H1 (cell line): Measurements from ENCODE around the gene DOCK11. TPM values are rescaled to one million over a fixed set of nuclear protein-coding genes. Genes with fewer than 3 reads are reported as not detected.
A peak's percentile ranks its signal among the peaks of the same experiment; 100 is the strongest.

Source experiments
- CTCF ChIA-PET: fragments of 300-600 bp; sonication (Branson Sonifier 250); formaldehyde crosslinking; loops from one replicate; lab custom pipeline; 2021; ENCODE audit not compliant: partially characterized antibody; lab: Charles Lee
- POLR2A ChIA-PET: fragments of 300-600 bp; sonication (Branson Sonifier 250); formaldehyde crosslinking; loops from one replicate; lab custom pipeline; 2021; ENCODE audit warnings: inconsistent platforms; ENCODE audit not compliant: partially characterized antibody; lab: Charles Lee
- DNase-seq, 2 experiments: peaks; one replicate each; pipeline versions ENCODE4 v3.0.0 to v3.0.0-alpha.2; 2010 to 2022; ENCODE audit warnings: low spot score in 2 of 2, low read depth in 1 of 2, mixed read lengths in 1 of 2
- FAIRE-seq: peaks from 2 replicates; lab custom pipeline; 2011; peaks lifted over from hg19 to GRCh38; lab: Jason Lieb, UNC
- H2AFZ ChIP-seq: 2 replicates; pipeline ENCODE4 v1.8.1; 2012; ENCODE audit warnings: low read length, inconsistent platforms
- H2AK5ac ChIP-seq: 2 replicates; pipeline ENCODE4 v1.6.1; 2013; ENCODE audit warnings: low read depth, low read length
- H2BK120ac ChIP-seq: replicated peaks from 2 replicates; pipeline ENCODE3; 2013; ENCODE audit warnings: low read depth, low read length, inconsistent platforms
- H2BK12ac ChIP-seq: 2 replicates; pipeline ENCODE4 v1.6.1; 2013; ENCODE audit warnings: low read depth, low read length
- H2BK15ac ChIP-seq: 2 replicates; pipeline ENCODE4 v1.6.1; 2013; ENCODE audit warnings: low read length
- H2BK20ac ChIP-seq: 2 replicates; pipeline ENCODE4 v1.6.1; 2013; ENCODE audit warnings: low read length
- H2BK5ac ChIP-seq: 2 replicates; pipeline ENCODE4 v1.6.1; 2013; ENCODE audit warnings: low read depth, low read length
- H3K14ac ChIP-seq: 2 replicates; pipeline ENCODE4 v1.6.1; 2013; ENCODE audit warnings: inconsistent platforms; ENCODE audit not compliant: insufficient read length
- H3K18ac ChIP-seq: 2 replicates; pipeline ENCODE4 v1.6.1; 2013; ENCODE audit warnings: low read length; ENCODE audit errors: extremely low read depth
- H3K23ac ChIP-seq: 2 replicates; pipeline ENCODE4 v1.6.1; 2013; ENCODE audit warnings: inconsistent platforms; ENCODE audit not compliant: insufficient read length
- H3K23me2 ChIP-seq: 2 replicates; pipeline ENCODE4 v1.6.1; 2013; ENCODE audit warnings: low read depth, low read length
- H3K27ac ChIP-seq: 2 replicates; pipeline ENCODE4 v1.6.1; 2011; ENCODE audit warnings: low read depth, low read length, inconsistent platforms
- H3K27me3 ChIP-seq, 4 experiments: replicated peaks in 1 of 4; 1 replicate in 1 of 4; 2 replicates in 3 of 4; pipeline versions ENCODE4 v1.6.1 to v1.8.1; 2011 to 2013; ENCODE audit warnings: low read length in 3 of 4, mild to moderate bottlenecking in 3 of 4, inconsistent platforms in 2 of 4, mixed read lengths in 2 of 4, moderate library complexity in 1 of 4; ENCODE audit not compliant: control insufficient read depth in 3 of 4, insufficient read depth in 3 of 4; ENCODE audit errors: extremely low read depth in 1 of 4
- H3K36me3 ChIP-seq, 4 experiments: 2 replicates each; pipeline versions ENCODE4 v1.6.1 to v1.8.1; 2011 to 2013; ENCODE audit warnings: mild to moderate bottlenecking in 4 of 4, low read length in 3 of 4, moderate library complexity in 2 of 4, control low read depth in 1 of 4, inconsistent platforms in 1 of 4; ENCODE audit not compliant: insufficient read depth in 4 of 4, control insufficient read depth in 2 of 4
- H3K4ac ChIP-seq: replicated peaks from 2 replicates; pipeline ENCODE3; 2013; ENCODE audit warnings: low read length, low read depth, mixed read lengths, inconsistent platforms; ENCODE audit not compliant: insufficient read length
- H3K4me1 ChIP-seq, 4 experiments: replicated peaks in 1 of 4; 1 replicate in 1 of 4; 2 replicates in 3 of 4; pipeline versions ENCODE4 v1.6.1 to v1.8.1; 2011 to 2013; ENCODE audit warnings: low read length in 3 of 4, inconsistent platforms in 2 of 4, mixed read lengths in 1 of 4; ENCODE audit not compliant: insufficient read depth in 4 of 4, control insufficient read depth in 3 of 4
- H3K4me2 ChIP-seq, 2 experiments: 2 replicates each; pipeline versions ENCODE4 v1.6.1 to v1.8.1; 2011 to 2013; ENCODE audit warnings: low read depth in 2 of 2, low read length in 2 of 2, control low read depth in 1 of 2, inconsistent platforms in 1 of 2, mild to moderate bottlenecking in 1 of 2; ENCODE audit not compliant: insufficient read depth in 1 of 2
- H3K4me3 ChIP-seq, 4 experiments: fragments of 200-600, 300-600 bp in 1 of 4; sonication (generic), shearing (Covaris generic), sonication (Bioruptor Twin) in 1 of 4; 2 replicates each; pipeline versions ENCODE4 v1.5.1 to v1.8.1; 2011 to 2016; ENCODE audit warnings: low read length in 4 of 4, low read depth in 3 of 4, control low read depth in 2 of 4, inconsistent platforms in 2 of 4, mild to moderate bottlenecking in 2 of 4, mixed read lengths in 1 of 4, moderate library complexity in 1 of 4; ENCODE audit not compliant: insufficient read depth in 2 of 4; ENCODE audit errors: extremely low read depth in 1 of 4
- H3K56ac ChIP-seq: replicated peaks from 2 replicates; pipeline ENCODE3; 2013; ENCODE audit warnings: low read depth, mild to moderate bottlenecking, mixed read lengths, low read length, inconsistent platforms; ENCODE audit not compliant: insufficient read length
- H3K79me1 ChIP-seq: 2 replicates; pipeline ENCODE4 v1.6.1; 2013; ENCODE audit warnings: low read depth, low read length, control low read depth
- H3K79me2 ChIP-seq, 2 experiments: 2 replicates each; pipeline versions ENCODE4 v1.6.1 to v1.8.1; 2012 to 2013; ENCODE audit warnings: low read length in 2 of 2, mild to moderate bottlenecking in 2 of 2, inconsistent platforms in 1 of 2; ENCODE audit not compliant: insufficient read depth in 2 of 2, control insufficient read depth in 1 of 2
- H3K9ac ChIP-seq, 4 experiments: replicated peaks in 1 of 4; 1 replicate in 1 of 4; 2 replicates in 3 of 4; pipeline versions ENCODE4 v1.6.1 to v1.8.1; 2011 to 2013; ENCODE audit warnings: low read depth in 3 of 4, low read length in 3 of 4, control low read depth in 2 of 4, mild to moderate bottlenecking in 2 of 4, moderate library complexity in 2 of 4, inconsistent platforms in 1 of 4; ENCODE audit errors: extremely low read depth in 1 of 4
- H3K9me3 ChIP-seq, 2 experiments: 2 replicates each; pipeline versions ENCODE4 v1.6.1 to v1.8.1; 2012 to 2013; ENCODE audit warnings: mild to moderate bottlenecking in 2 of 2, moderate library complexity in 2 of 2, control low read depth in 1 of 2, inconsistent platforms in 1 of 2, low read depth in 1 of 2, low read length in 1 of 2, mixed read lengths in 1 of 2; ENCODE audit not compliant: insufficient read depth in 2 of 2
- H4K20me1 ChIP-seq, 2 experiments: replicated peaks in 1 of 2; 2 replicates each; pipeline versions ENCODE3 to v1.8.1; 2011 to 2013; ENCODE audit warnings: inconsistent platforms in 2 of 2, low read length in 2 of 2, mild to moderate bottlenecking in 1 of 2; ENCODE audit not compliant: insufficient read depth in 2 of 2, control insufficient read depth in 1 of 2
- H4K5ac ChIP-seq: 2 replicates; pipeline ENCODE4 v1.6.1; 2013; ENCODE audit warnings: low read length, low read depth, mixed read lengths, inconsistent platforms; ENCODE audit not compliant: insufficient read length
- H4K8ac ChIP-seq: 2 replicates; pipeline ENCODE4 v1.8.0; 2013; ENCODE audit warnings: mild to moderate bottlenecking, moderate library complexity, low read length, inconsistent platforms; ENCODE audit not compliant: insufficient read depth; ENCODE audit errors: extremely low read depth
- H4K91ac ChIP-seq: replicated peaks from 2 replicates; pipeline ENCODE3; 2013; ENCODE audit warnings: low read length, mixed read lengths, inconsistent platforms; ENCODE audit not compliant: insufficient read length
- BRCA1 ChIP-seq: IDR thresholded peaks from 2 replicates; pipeline ENCODE4 v1.6.1; 2012; ENCODE audit warnings: low read depth, low read length, improper control_type of control experiment
- EP300 ChIP-seq, 2 experiments: IDR thresholded peaks; 1 replicate in 1 of 2; 2 replicates in 1 of 2; pipeline ENCODE4 v1.6.1; 2011 to 2012; ENCODE audit warnings: low read depth in 2 of 2, low read length in 2 of 2, mild to moderate bottlenecking in 2 of 2, borderline replicate concordance in 1 of 2, inconsistent platforms in 1 of 2, moderate library complexity in 1 of 2
- EZH2 ChIP-seq: fragments of 200-600 bp; sonication (generic); IDR thresholded peaks from 2 replicates; pipeline ENCODE4 v1.7.1; 2012; ENCODE audit warnings: low read depth, mild to moderate bottlenecking, moderate library complexity, low read length, inconsistent platforms; ENCODE audit not compliant: severe bottlenecking
- HDAC6 ChIP-seq: IDR thresholded peaks from one replicate; pipeline ENCODE4 v1.7.1; 2012; ENCODE audit warnings: low read depth, mild to moderate bottlenecking, inconsistent platforms, low read length, moderate library complexity
- JUND ChIP-seq: IDR thresholded peaks from 2 replicates; pipeline ENCODE4 v1.6.1; 2011; ENCODE audit warnings: mild to moderate bottlenecking, improper control_type of control experiment, low read length
- KDM4A ChIP-seq: IDR thresholded peaks from one replicate; pipeline ENCODE4 v1.7.1; 2012; ENCODE audit warnings: low read depth, mild to moderate bottlenecking, moderate library complexity, low read length, inconsistent platforms; ENCODE audit not compliant: severe bottlenecking
- MAFK ChIP-seq: IDR thresholded peaks from 2 replicates; pipeline ENCODE4 v1.6.1; 2012; ENCODE audit warnings: low read depth, mild to moderate bottlenecking, improper control_type of control experiment, low read length
- MAX ChIP-seq: IDR thresholded peaks from 2 replicates; pipeline ENCODE4 v1.6.1; 2012; ENCODE audit warnings: inconsistent platforms
- SIN3A ChIP-seq, 2 experiments: IDR thresholded peaks in 1 of 2; conservative IDR thresholded peaks in 1 of 2; 2 replicates each; pipeline ENCODE4 v1.6.1; 2011 to 2012; ENCODE audit warnings: low read length in 2 of 2, improper control_type of control experiment in 1 of 2, low read depth in 1 of 2, mild to moderate bottlenecking in 1 of 2
- SP4 ChIP-seq: IDR thresholded peaks from 2 replicates; pipeline ENCODE4 v1.6.1; 2012; ENCODE audit warnings: low read length, inconsistent platforms
- TAF1 ChIP-seq: IDR thresholded peaks from 2 replicates; pipeline ENCODE4 v1.6.1; 2011; ENCODE audit warnings: mild to moderate bottlenecking, low read depth, low read length
- WGBS, 2 experiments: shearing (Covaris generic) in 1 of 2; methylation state at CpG; one replicate each; pipeline versions ENCODE4 v1.1.6 to v1.1.7; 2013 to 2015; ENCODE audit warnings: low lambda C conversion rate in 2 of 2, mixed read lengths in 2 of 2, inconsistent platforms in 1 of 2, low coverage in 1 of 2, missing lambda C conversion rate in 1 of 2; ENCODE audit not compliant: insufficient replicate concordance in 2 of 2, insufficient coverage in 1 of 2, insufficient read length in 1 of 2; ENCODE audit errors: extremely low coverage in 1 of 2, missing lambda C conversion rate in 1 of 2; 5-methylcytosine and 5-hydroxymethylcytosine counted together
- polyA plus RNA-seq, 7 experiments: library from polyadenylated mRNA; depleted of rRNA in 3 of 7; stranded (reverse) in 5 of 7; unstranded in 2 of 7; fragments of >200 nt in 5 of 7; fragments of 200-250 nt in 2 of 7; gene quantifications; 1 replicate in 5 of 7; 2 replicates in 1 of 7; 4 replicates in 1 of 7; pipeline versions ENCODE4 v1.2.1 to v1.2.3, GENCODE V29; 2011 to 2013; ENCODE audit warnings: missing spikeins in 2 of 7, mixed read lengths in 2 of 7
- total RNA-seq: library from RNA; stranded (reverse); fragmentation: NEBNext Ultra II Directional; extraction: Animal tissue kit (Norgen Biotek cat#: 25700); gene quantifications from 2 replicates; pipeline ENCODE4 v1.2.1, GENCODE V29; 2021

Gene DOCK11
- total and polyA plus RNA-seq, 2 of the 8 experiments (the other 6 are each of a cell fraction or from before 2014, with no cell fraction given) = 4.9 to 12.0 TPM

- CTCF ChIA-PET = no interaction called here
- 92% methylated on average over 3 of the region's 3 CpGs; no CpG with 5 or more reads in 1 of the 2 experiments for WGBS, 2 experiments
Measured at GRCh38 chrX:118726396-118726795, 230.8 kb downstream of the DOCK11 start.

More at GRCh38 chrX:118726396-118726795, 230.8 kb downstream of the DOCK11 start:
- Histone ChIP-seq H2AK5ac (no peak overlapping the region), H3K4ac (no peak overlapping the region), H3K27me3 (peaks cover 0 to 16% (median 8%) of the 10 kb centered on the region in 4 experiments; a peak in 5 of 7 replicates), H2AFZ (no peak overlapping the region), H2BK15ac (no peak overlapping the region), H3K79me1 (no peaks in the 10 kb centered on the region), H3K27ac (no peak overlapping the region), H3K23ac (no peak overlapping the region), H3K56ac (no peak overlapping the region), H4K20me1 (no peaks in the 10 kb centered on the region), H2BK20ac (no peak overlapping the region), H4K8ac (no peak overlapping the region), H3K4me1 (peaks cover 2 to 9% (median 3%) of the 10 kb centered on the region in 4 experiments; a peak in 4 of 7 replicates), H3K79me2 (no peaks in the 10 kb centered on the region), H3K36me3 (no peaks in the 10 kb centered on the region), H4K5ac (no peak overlapping the region), H4K91ac (no peak overlapping the region), H2BK120ac (no peak overlapping the region), H3K4me3 (no peak overlapping the region), H3K4me2 (peak overlapping the region in 1 of 2 experiments; percentile 33; a peak in 2 of 4 replicates), H3K14ac (no peak overlapping the region), H3K18ac (no peak overlapping the region), H3K9me3 (no peaks in the 10 kb centered on the region), H2BK12ac (no peak overlapping the region), H3K23me2 (peaks cover 4% of the 10 kb centered on the region; the same call in 1 of the 2 replicates), H2BK5ac (no peak overlapping the region), H3K9ac (no peak overlapping the region)
- FAIRE-seq = no peak
- DNase-seq = no peak
- TF ChIP-seq EP300 (IDR thresholded peaks at IDR 0.05; ENCODE audit: borderline replicate concordance in 1 of 2, low read depth in 2 of 2, low read length in 2 of 2) (no peak), MAX (no peak), SIN3A (conservative IDR thresholded peaks at IDR 0.05 in 1 of 2, IDR thresholded peaks at IDR 0.05 in 1 of 2; ENCODE audit: low read depth in 1 of 2, low read length in 2 of 2) (no peak), SP4 (no peak), JUND (no peak), KDM4A (no peak), BRCA1 (no peak), MAFK (no peak), TAF1 (no peak), HDAC6 (no peak), EZH2 (no peak)
- POLR2A ChIA-PET = no interaction called here
